GM19035 (cell line): ENCODE data around the gene ZFHX3.

Source experiments
- ATAC-seq: cut with Tn5 transposase; IDR thresholded peaks from one replicate; pipeline ENCODE4 v1.9.1; 2021; ENCODE audit not compliant: unreplicated experiment

ZFHX3 gene

GRCh38 chr16:73042807-73043206 is 5.1 kb downstream of the ZFHX3 start:
- ATAC-seq, result no peak

- ATAC-seq, result no peak
Observed at GRCh38 chr16:73041676-73042075, 6.3 kb downstream of the ZFHX3 start.

- no peak for ATAC-seq
Observed at GRCh38 chr16:73040735-73041402, 7.1 kb downstream of the ZFHX3 start.

- no peak for ATAC-seq
Observed at GRCh38 chr16:73040136-73040535, 7.8 kb downstream of the ZFHX3 start.

GRCh38 chr16:73037845-73038570 is 9.9 kb downstream of the ZFHX3 start:
- no peak for ATAC-seq

GRCh38 chr16:73037331-73037745 is 10.6 kb downstream of the ZFHX3 start:
- no peak for ATAC-seq

- ATAC-seq, result peak; percentile 66
Observed at GRCh38 chr16:73036074-73036826, 11.7 kb downstream of the ZFHX3 start.

GRCh38 chr16:73034374-73034773 is 13.6 kb downstream of the ZFHX3 start:
- ATAC-seq, result no peak

- ATAC-seq, result no peak
Observed at GRCh38 chr16:73033271-73033998, 14.5 kb downstream of the ZFHX3 start.

- ATAC-seq, result no peak
Observed at GRCh38 chr16:73032541-73033270, 15.2 kb downstream of the ZFHX3 start.

- no peak for ATAC-seq
Observed at GRCh38 chr16:73031984-73032383, 15.9 kb downstream of the ZFHX3 start.

GRCh38 chr16:73031155-73031866 is 16.6 kb downstream of the ZFHX3 start:
- ATAC-seq, result no peak

- no peak for ATAC-seq
Observed at GRCh38 chr16:73028721-73029361, 19.1 kb downstream of the ZFHX3 start.

- ATAC-seq, result no peak
Observed at GRCh38 chr16:73028263-73028662, 19.7 kb downstream of the ZFHX3 start.

GRCh38 chr16:73027685-73028111 is 20.2 kb downstream of the ZFHX3 start:
- no peak for ATAC-seq

- no peak for ATAC-seq
Observed at GRCh38 chr16:73026754-73027684, 20.9 kb downstream of the ZFHX3 start.

GRCh38 chr16:73025856-73026210 is 22.1 kb downstream of the ZFHX3 start:
- no peak for ATAC-seq

GRCh38 chr16:73025151-73025855 is 22.6 kb downstream of the ZFHX3 start:
- ATAC-seq, result no peak
